ENCODE data around the gene CLDN16. TPM values are rescaled to one million over a fixed set of nuclear protein-coding genes. Genes with fewer than 3 reads are reported as not detected.
A peak's percentile ranks its signal among the peaks of the same experiment; 100 is the strongest.

The CLDN16 gene
- total RNA-seq, 1 donor from 2014 or later = 1.6 TPM

DNA sequence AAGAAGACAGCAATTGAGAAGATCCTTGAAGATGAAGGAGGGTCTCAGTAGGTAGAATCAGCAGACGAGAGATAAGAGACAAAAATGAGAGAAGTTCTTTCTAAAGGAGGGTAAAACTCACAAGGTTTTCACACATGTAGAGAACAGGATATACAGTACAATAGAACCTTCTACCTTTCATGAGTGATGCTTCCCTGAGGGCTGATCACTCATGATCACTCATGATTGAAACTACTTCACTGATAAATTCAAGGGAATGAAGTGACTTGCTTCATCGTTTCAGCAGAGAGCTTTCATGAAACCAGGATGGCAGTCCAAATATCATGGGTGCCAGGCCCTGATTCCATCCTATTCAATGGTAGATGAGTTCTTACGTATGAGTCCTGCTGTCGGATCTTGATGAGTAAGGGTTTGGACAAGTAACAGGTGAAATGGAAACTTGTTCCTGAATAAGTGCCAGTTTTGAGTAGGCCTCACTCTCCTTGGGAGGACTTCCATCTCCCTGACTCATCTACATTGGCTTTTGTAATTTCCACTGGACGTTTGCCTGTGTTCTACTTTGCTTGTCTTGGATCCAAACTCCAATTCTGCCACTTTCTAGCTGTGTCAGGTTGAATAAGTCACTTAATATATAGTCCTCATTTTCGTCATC, 9.6 kb upstream of the CLDN16 start:
- FAIRE-seq (no peak), DNase-seq (ENCODE audit: low spot score in 2 of 2) (no peak)

DNA sequence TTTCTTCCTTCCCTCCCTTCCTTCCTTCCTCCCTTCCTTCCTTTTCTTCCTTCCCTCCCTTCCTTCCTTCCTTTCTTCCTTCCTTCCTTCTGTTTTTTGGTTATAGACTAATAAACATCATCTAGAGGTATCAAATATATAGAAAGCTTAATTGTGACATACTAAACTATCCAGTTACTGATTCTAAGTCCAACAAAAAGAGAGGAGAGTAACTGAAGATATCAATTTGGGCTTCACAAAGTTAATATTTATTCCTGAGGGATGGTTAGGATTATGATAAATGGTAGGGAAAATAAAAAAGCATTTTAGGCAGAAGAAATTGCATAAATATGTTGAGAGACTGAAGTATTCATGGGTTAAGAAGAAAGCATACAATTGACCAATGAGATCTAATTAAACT, 7.8 kb upstream of the CLDN16 start:
- FAIRE-seq = no peak
- DNase-seq (ENCODE audit: low spot score in 2 of 2) = no peak

DNA sequence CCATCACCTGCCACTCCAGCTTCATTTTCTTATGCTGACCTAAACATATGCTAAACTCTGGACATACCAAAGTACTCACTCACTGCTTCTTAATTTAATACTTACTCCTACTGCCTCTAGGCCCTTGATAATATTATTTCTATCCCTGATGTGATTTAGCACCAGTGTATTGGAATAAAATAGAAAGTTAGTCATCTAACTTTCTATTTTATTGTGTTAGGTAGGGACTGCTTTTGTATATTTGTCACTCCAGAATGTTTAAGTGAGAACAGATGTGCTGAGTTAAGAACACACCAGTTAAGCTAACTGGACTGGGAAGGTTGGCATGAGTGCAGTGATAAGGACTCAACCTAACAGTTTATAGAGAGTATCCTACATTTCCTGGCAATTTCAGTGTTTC, 6.5 kb upstream of the CLDN16 start:
- FAIRE-seq (no peak), DNase-seq (ENCODE audit: low spot score in 2 of 2) (no peak)

DNA sequence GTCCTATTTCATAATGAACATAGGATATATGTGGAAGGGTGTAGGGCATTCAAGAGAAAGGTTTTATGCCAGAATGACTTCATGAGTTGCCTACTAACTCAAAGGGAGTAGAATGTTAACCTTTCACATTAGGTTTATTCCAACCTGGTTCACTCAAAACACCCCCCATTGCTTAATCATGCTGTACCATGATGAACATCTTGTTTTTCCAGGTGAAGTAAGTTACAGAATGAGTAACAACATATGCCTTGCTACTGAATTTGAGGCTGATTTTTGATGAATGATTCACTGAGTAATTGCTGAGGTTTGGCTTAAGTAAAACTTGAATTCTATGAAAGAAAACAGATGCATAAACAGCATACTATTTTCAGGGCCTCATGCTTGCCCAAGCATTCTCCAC, 5.9 kb upstream of the CLDN16 start:
- FAIRE-seq = no peak

GRCh38 chr3:190384309-190384756, 3.6 kb upstream of the CLDN16 start:
- FAIRE-seq (no peak), DNase-seq (ENCODE audit: low spot score in 2 of 2) (no peak)

More for the DNA sequence above, 5.9 kb upstream of the CLDN16 start:
- no peak for DNase-seq (ENCODE audit: low spot score in 2 of 2)

DNA sequence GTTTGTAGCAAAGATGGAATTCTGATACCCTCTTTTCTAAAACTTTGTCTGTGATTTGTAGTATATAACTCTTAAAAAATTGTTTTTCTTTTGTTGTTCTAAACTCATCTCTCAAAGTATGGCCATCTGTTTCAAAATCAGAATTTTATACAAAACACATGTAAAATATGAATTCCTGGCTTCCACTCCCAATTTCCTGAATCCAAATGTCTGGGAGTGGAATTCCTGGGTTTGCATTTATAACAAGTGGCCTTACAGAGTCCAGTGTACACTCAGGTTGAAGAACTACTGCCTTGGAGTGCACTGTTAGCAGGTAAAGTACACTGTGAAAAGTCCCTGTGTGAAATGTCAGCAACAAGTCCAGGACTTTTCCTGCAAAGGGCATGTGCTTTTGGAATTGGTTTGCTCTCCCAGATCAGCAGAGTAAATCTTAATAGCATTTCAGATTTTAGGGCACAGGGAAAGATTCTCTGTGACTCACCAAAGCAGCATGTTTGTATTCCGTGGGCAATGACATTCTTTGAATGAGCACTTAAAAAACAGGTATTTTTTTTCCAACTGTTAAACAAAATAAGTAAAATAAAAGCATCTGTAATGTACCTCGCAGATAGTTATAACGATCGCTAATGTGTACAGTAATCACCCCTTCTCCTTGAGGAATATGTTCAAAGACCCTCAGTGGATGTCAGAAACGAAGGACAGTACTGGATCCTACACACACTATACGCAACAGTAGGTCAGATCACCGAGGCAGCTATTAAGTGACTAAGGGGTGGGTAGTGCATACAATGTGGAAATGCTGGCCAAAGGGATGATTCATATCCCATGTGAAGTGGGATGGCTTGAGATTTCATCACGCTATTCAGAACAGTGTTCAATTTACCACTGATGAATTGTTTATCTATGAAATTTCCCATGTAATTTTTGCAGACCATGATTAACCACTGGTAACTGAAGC, 2.0 kb upstream of the CLDN16 start:
- DNase-seq (ENCODE audit: low spot score in 2 of 2) = no peak
- FAIRE-seq = no peak

GRCh38 chr3:190388703-190389102, 740 bp downstream of the CLDN16 start:
- no peak for FAIRE-seq
- DNase-seq (ENCODE audit: low spot score in 2 of 2) = no peak

DNA sequence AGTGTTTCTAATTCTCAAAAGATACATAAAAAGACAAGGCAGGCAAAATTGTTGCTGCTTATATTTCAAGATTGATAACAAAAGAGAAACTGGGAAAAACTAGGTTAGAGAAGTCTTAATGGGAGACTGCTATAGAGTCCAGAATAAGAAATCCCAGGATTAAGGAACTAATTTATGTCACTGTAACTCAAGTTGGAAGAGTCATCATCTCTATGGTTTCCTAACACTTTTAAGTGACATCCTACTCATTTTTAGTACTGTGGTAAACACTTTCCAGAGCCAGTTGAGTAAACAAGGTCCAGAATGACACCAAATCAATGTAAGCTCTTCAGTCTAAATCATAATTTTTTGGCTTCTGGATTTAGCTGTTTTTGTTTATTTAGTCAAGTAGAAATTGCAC, 8.0 kb downstream of the CLDN16 start:
- FAIRE-seq = no peak
- no peak for DNase-seq (ENCODE audit: low spot score in 2 of 2)

DNA sequence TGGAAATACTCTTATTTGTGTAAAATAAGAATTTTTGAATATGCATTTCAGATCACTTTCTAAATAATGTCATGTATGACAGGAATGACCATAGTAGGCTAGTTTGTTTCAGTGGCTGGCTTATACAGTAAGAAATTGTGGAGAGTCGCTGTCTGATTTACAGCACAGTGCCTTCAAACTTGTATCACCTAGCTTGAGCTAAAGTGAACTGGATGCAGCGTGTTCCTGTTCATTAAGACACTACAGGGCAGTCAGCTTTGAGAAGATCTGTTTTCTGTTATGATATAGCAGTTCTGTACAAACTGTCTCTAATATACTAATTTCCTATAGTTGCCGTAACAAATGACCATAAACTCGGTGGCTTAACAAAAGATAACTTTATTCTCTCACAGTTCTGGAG, 9.9 kb downstream of the CLDN16 start:
- DNase-seq (ENCODE audit: low spot score in 2 of 2) = no peak
- no peak for FAIRE-seq

GRCh38 chr3:190399677-190400076, 11.7 kb downstream of the CLDN16 start:
- no peak for FAIRE-seq
- no peak for DNase-seq (ENCODE audit: low spot score in 2 of 2)

GRCh38 chr3:190401963-190402362, 14.0 kb downstream of the CLDN16 start:
- FAIRE-seq = no peak
- DNase-seq (ENCODE audit: low spot score in 2 of 2) = no peak

DNA sequence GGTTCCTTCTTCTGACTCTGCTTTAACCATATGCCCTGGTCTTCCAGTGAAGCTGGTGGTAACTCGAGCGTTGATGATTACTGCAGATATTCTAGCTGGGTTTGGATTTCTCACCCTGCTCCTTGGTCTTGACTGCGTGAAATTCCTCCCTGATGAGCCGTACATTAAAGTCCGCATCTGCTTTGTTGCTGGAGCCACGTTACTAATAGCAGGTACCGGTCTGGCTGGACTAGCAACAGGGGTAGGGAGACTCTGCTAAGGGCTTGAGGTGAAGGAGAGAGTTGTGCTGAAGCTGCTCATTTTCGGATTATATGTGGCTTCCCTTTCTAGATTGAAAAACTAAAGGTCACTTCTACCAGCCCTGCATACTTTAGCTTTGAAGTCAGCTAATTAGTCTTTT, 16.8 kb downstream of the CLDN16 start:
- no peak for FAIRE-seq
- DNase-seq (ENCODE audit: low spot score in 2 of 2) = no peak

GRCh38 chr3:190414297-190414696, 26.3 kb downstream of the CLDN16 start:
- DNase-seq (ENCODE audit: low spot score in 2 of 2) (no peak), FAIRE-seq (no peak)

GRCh38 chr3:190424108-190424477, 36.1 kb downstream of the CLDN16 start:
- FAIRE-seq (no peak), DNase-seq (ENCODE audit: low spot score in 2 of 2) (no peak)

DNA sequence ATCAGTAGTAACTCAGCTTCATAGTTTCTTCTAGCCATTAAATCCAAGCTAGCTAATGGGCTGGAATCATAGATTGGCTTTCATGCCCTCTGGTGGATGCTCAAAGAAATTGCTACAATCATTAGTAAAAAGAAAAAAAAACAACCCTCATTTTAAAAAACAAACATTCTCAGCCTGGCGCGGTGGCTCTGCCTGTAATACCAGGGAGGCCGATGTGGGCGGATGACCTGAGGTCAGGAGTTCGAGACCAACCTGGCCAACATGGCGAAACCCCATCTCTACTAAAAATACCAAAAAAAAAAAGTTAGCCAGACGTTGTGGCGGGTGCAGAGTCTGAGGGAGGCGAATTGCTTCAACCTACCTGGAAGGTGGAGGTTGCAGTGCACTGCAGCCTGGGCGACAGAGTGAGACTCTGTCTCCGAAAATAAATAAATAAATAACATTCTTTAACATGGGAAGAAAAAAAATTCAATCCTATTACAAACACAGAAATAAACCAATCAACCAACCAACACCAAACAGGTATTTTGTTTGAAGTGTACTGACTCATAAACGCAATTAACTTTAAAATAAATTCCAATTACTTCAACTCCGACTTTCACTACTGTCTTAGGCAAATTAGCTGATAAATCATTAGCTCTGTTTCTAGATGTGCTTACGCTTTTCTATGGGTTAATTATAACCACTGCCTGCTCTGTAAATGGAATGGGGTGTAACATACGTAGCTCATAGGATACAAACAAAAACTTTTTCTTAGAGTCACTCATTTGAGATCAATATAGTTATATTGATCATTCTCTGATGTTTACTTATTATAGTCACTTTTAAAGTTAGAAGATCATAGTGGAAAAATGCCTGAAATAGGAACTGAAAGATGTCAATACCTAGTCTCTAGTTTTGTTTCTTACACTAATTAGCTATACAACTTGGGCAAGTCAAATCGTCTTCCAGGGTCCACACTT, 36.8 kb downstream of the CLDN16 start:
- FAIRE-seq (peak; percentile 64), DNase-seq (ENCODE audit: low spot score in 2 of 2) (peak; percentile 11 to 19)

DNA sequence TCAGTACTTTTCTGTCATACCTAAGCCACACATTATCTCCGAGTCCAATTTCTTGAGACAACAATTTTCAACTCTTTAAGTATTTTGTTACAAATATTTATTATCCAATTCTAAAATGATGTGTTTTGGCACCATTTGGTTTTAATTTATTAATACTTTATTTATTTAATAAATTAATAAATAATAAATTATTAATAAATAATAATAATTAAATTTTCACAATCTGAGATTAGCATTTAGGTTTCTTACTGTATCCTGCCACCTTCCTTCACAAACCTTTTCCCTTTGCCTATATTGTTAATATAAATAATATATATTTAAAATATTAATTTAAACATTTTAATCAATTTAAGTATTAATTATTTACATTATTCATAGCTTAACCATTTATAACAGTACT, 37.9 kb downstream of the CLDN16 start:
- no peak for DNase-seq (ENCODE audit: low spot score in 2 of 2)
- FAIRE-seq = peak; percentile 86

DNA sequence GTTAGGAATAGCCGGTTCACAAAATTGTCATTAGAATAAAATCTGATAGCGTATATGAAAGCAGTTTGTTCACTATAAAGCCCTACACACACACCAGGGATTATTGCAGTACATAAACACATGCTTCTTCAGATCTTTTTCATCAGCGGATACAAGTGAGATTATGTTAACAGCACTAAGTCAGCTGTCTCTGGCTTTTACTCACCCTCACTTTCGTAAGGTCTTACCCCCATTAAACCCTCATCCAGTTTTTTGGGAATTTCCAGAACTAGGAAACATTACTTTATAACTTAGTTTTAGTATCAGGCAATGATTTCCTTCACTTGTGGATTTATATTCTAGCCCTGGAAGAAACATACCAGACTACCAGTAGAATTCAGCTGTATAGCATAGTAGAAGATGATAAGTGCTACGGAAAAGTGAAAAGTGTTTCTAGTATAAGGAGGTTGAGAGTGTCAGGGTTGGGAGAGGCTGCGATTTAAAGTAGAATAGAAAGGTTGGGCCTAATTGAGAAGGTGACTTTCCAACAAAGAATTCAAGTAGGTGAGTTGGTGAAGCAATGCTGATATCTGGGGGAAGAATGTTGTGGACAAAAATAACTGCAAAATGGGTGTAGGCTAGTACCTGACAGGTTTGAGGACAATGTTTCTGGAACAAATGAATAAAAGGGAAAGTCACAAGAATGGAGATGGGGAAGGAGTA, 39.0 kb downstream of the CLDN16 start:
- FAIRE-seq (no peak), DNase-seq (ENCODE audit: low spot score in 2 of 2) (no peak)

- no peak for FAIRE-seq
These were observed 41.7 kb downstream of the CLDN16 start for GRCh38 chr3:190429681-190430080.

DNA sequence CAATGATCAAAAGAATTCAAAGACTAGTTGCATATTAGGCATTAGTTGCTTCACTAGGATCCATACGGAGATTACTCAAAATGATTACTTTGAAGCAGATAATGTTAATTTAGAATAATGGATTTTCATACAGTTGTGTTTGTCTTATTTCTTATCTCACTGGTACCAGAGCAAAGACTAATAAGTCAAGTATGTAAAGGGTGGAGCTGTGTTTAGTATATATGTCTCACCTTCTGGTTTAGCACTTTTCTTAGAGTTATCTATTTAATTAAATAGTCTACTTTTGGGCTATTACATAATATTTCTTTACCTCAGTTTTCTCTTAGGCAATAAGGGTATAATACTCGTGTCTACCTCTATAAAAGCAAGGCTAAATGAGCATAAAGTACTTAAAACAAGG, 42.9 kb downstream of the CLDN16 start:
- FAIRE-seq = no peak
- DNase-seq (ENCODE audit: low spot score in 2 of 2) = no peak

More at GRCh38 chr3:190429681-190430080, 41.7 kb downstream of the CLDN16 start:
- DNase-seq (ENCODE audit: low spot score in 2 of 2) = no peak

GRCh38 chr3:190432216-190432615, 44.3 kb downstream of the CLDN16 start:
- no peak for FAIRE-seq

More at GRCh38 chr3:190432216-190432615, 44.3 kb downstream of the CLDN16 start:
- no peak for DNase-seq (ENCODE audit: low spot score in 2 of 2)
